ENCODE data around the gene B3GALT6.
A peak's percentile ranks its signal among the peaks of the same experiment; 100 is the strongest.

Gene B3GALT6

DNA sequence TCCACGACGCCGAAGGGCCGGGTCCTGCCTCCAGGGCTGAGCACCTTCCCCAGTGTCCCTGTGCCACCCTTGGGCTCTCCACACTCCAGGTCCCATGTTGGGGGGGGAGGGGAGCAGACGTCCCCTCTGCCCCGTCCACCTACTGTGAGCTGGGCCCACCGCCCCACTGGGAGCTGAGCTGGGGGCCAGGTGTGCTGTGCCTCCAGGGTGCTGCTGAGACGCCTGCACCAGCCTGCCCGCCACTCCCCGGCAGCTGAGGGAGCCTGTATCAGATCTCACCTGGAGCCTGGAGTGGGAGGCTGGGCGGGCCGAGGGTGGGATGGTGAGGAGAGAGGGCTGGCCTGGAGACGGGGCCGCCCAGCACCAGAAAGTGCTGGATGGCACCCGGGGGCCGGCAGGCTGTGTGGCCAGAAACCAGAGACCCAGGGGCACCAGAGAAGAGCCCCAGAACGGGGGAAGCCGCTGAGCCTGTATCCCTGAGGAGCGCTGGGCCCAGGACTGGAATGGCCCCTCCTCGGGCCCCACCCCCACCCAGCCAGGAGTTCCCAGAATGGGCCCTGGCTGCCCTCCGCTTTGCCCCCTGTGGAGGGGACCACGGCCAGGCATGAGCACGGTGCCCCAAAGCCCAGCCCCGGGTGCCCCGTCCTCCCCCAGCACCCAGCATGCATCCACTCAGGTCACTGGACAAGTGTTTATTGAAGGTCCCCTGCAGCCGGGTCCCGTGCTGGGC lies 29.0 kb upstream of the B3GALT6 start:
- no peak for DNase-seq

DNA sequence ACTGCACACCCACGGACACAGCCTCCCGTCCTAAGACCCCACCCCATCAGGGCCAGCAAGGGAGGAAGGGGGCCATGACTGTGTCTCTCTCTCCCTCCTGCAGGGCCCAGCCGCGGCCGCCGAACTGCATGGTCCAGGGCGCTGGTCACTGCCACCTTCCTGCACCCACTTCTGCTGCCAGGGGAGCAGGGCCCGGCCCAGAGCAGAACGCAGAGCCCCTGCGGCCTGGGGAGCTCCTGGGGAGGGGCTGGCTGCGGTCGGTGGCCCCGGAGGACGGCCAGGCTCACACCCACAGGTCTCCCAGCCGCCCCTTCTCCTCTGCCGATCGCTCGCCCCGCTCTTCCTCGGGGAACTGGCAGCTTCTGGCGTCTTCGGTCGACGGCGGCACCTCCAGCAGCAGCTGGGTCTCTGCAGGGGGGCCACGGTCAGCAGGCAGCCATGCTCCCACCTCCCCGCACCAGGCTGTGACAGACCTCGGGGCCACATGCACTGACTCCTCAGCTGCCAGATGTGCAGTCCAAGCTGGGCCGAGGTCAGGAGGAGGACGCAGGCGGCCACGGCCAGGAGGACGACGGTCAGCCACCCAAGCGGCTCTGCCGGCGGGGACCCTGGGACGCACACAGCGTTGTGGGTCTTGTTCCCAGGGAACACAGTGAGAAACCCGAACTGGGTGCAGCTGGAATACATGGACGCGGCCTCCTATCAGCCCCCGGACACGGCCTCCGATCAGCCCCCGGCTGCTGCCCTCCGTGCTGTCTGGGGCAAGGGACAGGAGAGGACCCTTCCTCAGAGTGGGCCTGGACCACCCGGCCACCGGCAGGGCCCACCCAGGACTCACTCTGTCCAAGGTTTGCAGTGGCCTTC lies 28.2 kb upstream of the B3GALT6 start:
- DNase-seq: peak in 1 of 2 experiments; percentile 37

DNA sequence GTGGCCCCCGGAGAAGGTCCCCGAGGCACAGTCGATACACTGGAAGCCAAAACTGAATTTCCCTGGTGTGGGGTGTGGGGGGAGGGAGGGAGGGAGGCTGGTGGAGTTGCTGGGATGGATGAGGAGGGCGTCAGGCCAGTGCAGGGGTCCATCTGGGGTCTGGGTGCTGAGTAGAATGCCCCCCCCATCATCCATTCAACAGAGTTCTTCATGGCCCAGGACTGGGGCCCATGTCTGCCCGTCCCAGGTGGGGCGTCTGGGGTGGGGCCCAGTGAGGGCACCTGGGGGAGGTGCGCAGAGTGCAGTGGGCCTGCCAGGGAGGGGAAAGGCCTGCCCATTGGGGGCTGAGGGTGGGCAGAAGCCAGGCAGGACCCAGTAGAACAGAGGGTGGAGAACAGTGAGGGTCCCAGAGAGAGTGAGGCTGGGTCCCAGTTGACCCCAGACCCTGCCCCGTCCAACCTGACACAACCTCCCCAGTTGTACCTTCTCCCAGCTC lies 27.6 kb upstream of the B3GALT6 start:
- no peak for DNase-seq

DNA sequence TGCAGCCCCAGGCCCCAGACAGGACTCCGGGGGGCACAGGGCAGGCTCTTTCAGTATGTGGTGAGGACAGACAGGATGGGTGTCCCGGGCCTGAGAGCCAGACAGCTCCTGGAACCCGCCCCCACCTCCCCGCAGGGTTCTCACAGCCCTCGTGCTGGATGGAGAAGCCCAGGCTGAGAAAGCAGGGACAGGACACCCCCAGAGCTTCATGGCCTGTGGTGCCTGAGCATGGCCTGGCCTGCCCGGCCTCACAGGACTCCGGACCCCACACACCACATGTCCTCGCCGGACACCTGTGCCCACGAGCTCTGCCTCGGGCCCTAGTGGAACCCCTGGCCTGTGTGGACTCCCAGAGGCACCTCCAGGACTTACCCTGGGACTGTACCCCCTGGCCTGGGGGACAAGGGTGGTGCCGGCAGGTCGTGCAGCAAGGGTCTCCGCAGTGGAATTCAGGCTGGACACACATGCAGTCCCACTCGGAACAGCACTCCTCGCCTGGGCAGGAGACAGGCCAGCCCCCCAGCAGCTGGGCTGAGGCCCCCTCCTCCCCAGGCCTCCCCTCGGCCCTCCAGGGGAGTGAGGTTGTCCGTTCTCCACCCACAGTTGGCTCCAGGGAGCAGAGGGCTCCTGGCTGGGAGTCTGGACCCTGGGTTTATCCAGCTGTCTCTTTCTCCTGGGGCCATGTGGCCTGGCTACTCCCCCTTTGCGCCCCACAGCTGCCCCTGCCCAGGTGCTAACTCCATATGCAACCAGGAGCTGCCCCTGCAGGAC lies 26.9 kb upstream of the B3GALT6 start:
- no peak for DNase-seq

DNA sequence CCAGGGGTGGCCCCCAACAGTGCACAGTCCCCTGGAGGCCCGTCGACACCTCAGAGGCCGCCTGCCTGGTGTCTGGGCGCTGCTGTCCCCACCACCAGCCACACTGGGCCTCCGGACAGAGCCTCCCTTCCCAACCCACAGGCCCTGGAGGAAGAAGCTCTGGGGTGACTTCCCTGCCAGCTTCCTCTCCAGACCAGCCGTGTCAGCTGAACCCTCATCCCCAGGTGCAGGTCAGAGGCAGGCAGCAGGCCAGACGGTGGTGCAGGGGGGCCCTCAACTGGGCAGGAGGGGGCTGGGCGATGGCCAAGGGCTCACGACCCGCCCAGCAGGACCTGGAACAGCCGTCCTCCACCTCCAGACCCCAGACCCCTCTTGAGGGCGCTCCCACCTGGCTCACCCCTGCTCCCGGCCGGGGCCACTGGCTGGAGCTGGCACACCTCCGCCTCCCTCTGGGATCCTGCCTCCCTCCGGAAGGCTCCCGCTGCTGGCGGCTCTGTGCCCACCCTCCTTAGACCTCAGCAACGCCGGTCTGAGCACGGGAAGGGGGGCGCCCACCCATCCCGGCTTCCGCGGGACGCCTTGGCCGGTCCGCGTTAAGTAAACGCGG lies 26.2 kb upstream of the B3GALT6 start:
- no peak for DNase-seq

DNA sequence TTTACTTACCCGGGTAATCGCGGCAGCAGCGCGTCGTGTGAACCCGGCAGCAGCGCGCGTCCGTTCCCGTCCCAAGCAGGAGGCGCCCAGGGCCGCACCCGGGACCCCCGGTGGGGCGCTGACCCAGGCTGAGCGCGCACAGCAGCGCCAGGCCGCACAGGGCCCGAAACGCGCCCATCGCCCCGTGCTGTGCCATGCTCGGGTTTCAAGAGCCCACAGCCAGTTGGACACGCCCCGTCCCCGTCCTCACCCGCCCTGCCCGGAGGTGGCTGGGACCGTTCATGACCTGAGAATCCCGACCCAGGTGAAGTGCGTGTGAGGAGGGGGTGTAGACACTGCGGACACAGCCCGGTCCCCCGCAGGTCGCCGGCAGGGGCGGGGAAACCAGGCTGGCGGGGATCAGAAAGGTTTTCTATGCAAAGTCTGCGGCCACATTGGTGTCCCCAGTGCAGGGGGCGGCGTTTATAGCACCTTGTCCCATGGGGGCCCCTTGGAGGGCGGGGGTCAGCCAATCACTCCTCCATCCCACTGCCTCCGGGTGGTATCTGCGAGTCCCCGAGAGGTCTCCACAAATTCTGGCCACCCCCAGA lies 25.6 kb upstream of the B3GALT6 start, which contains the start of gene TNFRSF18:
TNFRSF18 (minus strand) TSS at position 217 of the 590 bp plus-strand sequence; CDS start at position 196, 21 bp downstream.
- DNase-seq: no peak

DNA sequence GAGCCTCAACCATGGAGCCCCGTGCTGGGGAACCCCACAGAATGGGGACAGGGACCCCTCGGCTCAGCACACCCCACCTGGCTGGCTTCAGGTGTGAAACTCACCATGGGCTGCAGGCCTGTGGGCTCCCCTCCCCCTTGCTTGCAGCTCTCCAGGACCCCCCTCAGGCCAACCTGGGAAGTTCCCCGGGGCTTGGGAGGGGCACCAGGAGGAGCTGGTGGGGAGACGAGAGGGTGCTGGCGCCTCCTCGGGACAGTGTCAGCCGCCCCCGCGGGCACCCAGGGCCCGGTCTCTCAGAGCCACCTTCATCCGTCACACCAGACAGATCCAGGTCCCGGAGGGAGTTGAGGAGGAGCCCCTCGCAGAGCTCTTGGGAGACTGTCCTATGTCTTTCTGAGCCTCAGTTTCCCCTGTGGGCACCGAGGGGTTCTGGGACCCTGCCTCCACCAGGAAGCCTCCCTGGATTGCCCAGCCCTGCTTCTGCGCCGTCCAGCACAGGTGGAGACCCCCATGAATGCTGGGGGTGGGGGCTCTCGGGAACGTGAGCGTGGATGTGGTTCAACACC lies 25.0 kb upstream of the B3GALT6 start:
- no peak for DNase-seq

DNA sequence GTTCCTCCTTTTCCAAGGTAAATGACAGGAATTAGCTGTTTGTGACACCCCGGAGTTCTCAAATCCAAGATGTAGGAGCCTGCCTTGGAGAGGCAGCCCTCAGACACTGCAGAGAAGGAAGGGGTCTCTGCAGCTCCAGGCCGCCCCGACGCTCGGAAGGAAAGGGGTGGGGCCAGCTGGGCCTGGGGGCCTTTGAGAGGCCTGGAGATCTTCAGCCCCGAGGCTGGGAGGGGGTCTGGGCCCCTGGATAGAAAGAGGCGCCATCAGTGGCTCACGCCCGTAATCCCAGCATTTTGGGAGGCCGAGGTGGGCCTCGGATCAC lies 24.5 kb upstream of the B3GALT6 start:
- DNase-seq: no peak

DNA sequence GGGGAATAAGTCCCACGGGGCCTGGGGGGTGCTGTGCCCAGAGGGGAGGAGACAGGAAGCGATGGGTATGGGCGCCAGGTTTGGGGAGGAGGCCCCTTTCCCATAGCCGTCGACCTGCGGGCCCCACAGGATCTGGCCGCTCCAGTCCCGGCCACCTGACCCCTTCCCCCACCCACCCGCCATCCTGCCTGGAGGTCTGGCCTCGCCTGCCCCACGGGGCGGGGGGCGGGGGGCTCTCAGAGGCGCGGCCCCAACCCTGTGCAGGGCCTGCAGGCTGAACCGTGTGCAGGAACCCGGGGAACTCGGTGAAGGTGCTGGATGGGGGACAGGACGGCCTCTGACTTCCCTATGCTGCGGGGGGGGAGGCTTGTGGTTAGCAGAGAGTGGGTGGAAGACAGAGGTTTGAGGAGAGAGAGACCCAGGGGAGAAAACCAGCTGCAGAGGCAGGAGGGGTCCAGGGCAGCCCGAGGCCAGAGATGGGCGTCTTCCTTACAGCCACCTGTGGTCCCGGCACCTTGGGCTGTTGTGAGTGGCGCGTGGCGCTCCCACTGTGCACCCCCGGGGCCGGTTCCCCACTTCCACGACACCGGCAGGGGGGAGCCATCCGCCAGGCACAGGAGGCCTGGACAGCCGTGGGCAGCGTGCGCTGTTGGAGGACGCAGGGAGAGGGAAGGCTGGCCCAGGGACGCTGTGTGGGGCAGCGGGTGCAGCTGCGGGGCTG lies 23.2 kb upstream of the B3GALT6 start:
- no peak for DNase-seq

DNA sequence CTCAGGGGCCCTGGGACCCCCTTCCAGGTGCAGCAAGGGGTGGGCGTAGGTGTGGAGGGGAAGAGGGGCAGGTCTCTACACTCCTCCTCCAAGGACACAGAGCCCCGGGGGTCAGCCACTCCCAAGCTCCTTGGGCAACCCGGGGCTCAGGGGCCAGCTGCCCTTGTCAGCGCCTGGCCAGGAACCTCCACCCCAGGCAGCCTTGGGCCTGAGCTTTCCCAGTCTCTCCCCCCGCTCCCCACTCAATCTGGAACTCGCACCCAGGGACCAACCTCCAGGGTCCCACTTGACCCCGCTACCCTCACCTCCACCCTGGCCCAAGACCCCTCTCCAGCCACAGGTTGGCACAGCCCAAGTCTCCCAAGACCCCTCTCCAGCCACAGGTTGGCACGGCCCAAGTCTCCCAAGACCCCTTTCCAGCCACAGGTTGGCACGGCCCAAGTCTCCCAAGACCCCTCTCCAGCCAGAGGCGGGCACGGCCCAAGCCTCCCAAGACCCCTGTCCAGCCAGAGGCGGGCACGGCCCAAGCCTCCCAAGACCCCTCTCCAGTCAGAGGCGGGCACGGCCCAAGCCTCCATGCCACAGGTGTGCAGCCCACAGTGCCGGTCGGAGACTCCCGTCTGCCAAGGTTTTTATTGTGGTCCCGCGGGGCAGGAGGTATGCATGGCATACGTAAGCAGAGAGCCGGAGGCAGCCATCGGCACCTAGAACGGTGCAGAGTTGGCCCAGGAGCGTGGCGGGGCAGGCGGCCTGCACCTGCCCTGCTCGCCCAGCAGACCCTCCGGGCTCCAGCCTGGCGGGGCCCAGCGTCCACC lies 21.1 kb upstream of the B3GALT6 start:
- DNase-seq: no peak

DNA sequence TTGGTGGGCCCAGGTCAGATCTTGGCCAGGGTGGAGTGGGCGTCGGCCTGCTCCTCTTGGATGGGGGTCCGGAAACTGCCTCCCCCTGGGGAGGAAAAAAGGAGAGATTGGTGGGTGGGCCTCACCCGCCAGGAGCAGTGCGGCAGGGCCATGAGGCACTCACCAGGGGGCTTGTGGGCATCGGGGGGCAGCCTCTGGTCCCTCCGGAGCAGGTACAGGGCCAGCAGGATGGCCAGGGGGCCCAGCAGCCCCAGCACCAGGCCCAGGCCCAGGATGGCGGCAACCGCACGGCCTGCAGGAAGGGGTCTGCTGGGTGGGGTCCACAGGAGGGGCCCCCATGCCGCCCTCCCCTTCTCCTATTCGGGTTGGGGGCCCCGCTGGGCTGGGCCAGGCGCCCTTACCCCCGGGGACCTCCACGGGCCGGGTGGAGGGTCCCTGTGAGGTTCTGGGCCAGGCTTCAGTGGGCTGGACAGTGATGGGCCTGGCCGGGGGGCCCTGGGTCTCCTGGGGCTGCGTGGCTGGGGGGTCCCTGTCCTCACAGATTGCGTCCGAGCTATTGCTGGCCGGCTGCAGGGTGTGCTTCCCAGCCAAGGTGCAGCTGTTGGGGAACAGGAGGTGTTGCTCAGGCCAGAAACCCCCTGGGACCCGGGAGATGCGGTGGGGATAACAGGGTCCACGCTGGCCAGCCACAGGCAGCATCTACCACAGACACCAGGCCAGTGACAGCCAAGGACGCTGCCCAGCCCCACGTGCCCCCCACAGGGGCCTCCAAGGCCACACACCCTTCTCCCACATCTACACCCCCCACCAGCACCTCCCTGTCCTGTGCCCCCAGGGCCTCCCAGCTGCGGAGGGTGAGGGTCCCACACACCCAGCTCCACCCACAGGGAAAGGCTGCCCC lies 20.2 kb upstream of the B3GALT6 start:
- DNase-seq: no peak

DNA sequence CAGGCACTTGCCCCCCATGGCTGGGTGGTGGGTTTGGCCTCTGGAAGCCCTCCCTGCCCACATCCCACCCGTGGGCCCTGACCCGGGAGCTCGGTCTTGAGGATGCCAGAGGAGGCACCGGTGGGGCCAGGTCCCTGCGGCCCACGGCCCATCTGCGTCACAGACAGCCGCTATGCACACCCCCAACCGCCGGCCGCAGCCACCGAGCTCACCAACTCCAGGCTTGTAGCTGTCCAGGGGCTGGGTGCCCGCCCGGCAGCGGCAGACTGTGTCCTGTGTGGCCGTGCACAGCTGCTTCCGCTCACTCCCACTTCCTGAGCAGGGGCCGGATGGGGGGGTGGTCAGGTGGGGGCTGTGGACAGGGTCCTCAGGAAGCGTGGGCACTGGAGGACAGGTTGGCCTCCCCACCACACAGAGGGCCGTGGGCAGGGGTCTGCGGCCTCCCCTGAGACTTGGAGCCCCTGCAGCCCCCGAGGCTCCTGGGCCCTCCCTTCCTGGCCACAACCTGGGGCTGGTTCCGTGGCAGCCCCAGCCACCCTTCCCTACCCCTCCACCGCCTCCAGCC lies 19.2 kb upstream of the B3GALT6 start:
- DNase-seq: no peak

DNA sequence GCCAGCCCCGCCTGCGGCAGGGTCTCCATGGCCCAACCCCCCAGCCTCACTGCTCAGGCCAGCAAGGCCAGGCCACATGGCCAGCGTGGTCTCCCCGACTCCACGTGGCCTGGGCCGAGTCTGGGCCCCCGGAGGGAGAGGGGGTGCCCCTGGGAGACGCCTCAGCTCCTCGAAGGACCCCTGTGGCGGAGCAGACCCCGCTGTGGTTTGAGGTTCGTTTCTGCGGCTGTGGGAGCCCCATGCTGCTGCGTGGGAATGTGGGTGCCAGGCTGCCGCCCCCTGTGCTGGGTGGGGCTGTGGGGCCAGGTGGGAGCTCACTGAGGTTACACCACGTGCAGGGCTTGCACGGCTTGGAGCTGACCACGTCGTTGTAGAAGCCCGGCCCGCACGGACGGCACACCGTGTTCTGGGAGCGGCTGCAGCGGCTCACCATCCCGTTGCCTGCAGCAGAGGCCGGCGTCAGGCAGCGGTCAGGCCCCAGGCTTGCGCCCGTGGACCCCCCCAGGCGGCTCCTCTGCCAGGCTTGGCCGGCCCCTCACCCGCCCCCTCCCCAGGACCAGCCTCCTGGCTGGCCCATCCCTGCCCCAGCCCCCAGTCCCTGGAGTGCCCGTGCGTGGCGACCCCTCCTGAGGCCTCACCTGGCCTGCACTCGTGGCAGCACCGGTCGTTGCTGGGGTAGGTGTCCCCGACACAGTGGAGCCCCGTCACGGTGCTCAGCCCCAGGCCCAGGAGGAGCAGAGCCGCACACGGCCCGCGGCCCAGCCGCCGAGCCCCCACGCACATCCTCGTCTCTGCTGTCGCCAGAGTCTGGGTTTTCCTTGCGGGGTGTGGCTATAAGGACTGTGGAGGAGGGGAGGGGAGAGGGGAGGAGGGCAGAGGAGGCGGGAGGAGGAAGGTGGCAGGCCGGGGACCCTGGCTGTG lies 18.4 kb upstream of the B3GALT6 start, which contains the start of gene TNFRSF4:
TNFRSF4 (minus strand) TSS at position 809 of the 921 bp plus-strand sequence; CDS start at position 783, 26 bp downstream.
- no peak for DNase-seq

DNA sequence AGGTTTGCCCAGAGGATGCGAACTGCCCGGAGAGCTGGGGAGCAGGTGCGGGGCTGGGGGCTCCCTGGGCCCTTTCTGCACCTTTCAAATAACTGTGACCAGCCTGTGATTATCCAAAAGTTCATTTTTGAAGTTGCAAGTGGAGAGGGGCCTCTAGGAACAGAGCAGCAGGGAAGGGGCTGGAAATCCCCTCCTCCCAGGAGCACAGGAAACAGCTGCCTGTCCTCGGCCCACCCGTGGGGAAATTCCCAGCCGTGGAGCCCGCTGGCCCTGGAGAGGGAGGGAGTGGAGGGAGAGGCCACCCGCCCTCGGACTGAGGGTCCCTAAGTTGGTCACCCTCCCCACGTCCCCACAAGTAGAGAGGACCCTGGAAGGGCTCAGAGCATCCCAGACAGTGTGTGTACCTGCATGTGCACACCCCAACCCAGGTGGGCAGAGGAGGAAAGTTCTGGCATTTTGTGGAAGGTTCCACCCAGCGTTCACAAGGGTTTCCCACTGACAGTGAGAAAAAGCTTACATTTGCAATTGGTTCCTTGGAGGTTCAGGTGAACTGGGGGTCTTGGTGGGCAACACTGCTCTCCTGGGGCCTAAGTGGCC lies 16.9 kb upstream of the B3GALT6 start:
- no peak for DNase-seq

DNA sequence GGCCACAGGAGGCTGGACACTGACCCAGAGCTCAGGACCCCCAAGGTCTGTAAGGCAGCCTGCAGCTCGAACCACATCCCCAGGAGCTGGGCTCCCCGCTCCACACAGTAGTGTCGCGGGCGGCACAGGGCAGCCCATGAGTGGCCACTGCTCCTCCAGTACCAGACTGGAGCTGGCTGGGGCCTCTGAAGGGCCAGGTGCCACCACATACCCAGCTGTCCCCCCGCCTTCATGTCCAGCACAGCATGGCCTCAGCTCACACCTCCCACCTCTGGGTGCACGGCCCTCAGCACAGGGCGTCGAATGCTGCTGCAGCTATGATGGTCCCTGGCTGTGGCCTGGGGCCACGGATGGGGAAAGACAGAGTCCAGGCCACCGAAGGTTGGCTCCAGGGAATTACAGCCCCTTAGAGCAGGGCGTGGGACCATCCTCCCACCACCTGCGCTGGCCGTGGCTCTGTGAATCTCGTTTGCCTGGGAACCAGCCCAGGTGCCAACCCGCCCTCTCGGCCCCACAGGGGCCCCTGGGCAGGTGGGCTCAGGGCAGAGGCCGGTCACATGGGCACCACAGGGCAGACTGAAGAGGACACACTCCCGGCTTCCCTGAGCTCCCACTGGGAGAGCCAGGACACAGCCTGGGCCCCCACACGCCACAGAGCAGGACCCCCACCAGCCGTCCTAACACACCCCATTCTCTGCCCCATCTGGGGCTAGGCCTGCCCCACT lies 16.0 kb upstream of the B3GALT6 start:
- no peak for DNase-seq

DNA sequence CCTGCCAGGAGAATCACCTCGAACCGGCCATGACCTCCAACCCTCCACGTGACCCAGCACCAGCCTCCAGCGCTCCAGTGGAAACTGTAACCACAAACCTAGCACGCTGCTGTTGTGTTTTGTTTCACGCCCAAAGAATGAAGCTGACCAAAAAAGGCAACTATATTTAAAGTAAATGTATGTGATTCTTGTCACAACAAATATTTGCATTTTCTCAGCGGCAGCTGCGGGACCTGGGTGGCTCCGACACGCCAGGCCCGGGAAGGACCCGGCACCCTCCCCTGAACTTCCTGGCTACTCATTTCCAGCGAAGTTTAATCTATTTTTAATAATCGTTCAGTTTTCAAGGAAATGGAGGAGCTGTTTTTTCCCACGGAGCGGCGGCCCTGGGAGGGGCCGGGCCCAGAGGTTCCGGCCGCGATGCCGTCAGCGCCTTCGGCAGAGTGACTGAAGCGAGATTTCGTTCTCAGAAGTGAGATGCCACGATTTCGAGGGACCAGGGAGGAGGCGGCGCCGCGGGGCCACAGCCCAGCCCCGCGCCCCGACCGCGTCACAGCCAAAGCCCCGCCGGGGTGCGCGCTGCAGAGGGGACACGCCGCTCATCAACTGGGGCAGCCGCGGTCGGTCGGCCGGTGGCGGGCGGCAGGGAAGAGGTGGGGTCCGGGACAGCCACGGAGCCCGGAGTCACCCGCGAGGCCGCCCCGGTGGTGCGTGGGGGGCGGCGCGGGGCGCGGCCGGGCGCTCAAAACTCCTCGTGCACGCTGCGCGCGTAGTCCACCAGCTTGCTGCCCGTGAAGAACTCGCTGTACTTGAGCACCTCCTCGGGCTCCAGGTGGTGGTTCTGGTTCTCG lies 15.0 kb upstream of the B3GALT6 start:
- DNase-seq: no peak
